Gastrocnemius medialis (tissue), 4 donors: ENCODE data around the gene SGK1.
"Not testable (repeated sequence)": the region's sequence is repeated elsewhere in the genome, so short reads cannot be mapped to it uniquely, and the experiment has no call there.

Experiments
- POLR2A ChIP-seq, 2 donors: fragments of 450-650 bp; IDR thresholded peaks; one replicate each; pipeline ENCODE4 v1.6.1; 2017; ENCODE audit warnings: antibody characterized with exemption in 2 of 2, mild to moderate bottlenecking in 2 of 2, moderate library complexity in 2 of 2
- TF ChIP-seq, protein P1 (sequence below), 5 experiments: fragments of 450-650 bp in 3 of 5; fragments of 200-600 bp in 2 of 5; sonication (generic) in 2 of 5; IDR thresholded peaks in 4 of 5; conservative IDR thresholded peaks in 1 of 5; 1 replicate in 4 of 5; 2 replicates in 1 of 5; pipeline ENCODE4 v1.5.1; 2016 to 2019; ENCODE audit warnings: antibody characterized with exemption in 5 of 5, mild to moderate bottlenecking in 3 of 5, moderate library complexity in 3 of 5

- TF ChIP-seq, protein P1, sequence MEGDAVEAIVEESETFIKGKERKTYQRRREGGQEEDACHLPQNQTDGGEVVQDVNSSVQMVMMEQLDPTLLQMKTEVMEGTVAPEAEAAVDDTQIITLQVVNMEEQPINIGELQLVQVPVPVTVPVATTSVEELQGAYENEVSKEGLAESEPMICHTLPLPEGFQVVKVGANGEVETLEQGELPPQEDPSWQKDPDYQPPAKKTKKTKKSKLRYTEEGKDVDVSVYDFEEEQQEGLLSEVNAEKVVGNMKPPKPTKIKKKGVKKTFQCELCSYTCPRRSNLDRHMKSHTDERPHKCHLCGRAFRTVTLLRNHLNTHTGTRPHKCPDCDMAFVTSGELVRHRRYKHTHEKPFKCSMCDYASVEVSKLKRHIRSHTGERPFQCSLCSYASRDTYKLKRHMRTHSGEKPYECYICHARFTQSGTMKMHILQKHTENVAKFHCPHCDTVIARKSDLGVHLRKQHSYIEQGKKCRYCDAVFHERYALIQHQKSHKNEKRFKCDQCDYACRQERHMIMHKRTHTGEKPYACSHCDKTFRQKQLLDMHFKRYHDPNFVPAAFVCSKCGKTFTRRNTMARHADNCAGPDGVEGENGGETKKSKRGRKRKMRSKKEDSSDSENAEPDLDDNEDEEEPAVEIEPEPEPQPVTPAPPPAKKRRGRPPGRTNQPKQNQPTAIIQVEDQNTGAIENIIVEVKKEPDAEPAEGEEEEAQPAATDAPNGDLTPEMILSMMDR (IDR thresholded peaks at IDR 0.05 in 4 of 5, conservative IDR thresholded peaks at IDR 0.05 in 1 of 5), result not testable (repeated sequence)
- not testable (repeated sequence) for TF ChIP-seq POLR2A (IDR thresholded peaks at IDR 0.05)
These were observed 113.2 kb downstream of the SGK1 start for GRCh38 chr6:134204759-134205158.
